ENCODE measurements around the gene EXD3.
"Not testable (repeated sequence)": the region's sequence is repeated elsewhere in the genome, so short reads cannot be mapped to it uniquely, and the experiment has no call there.

EXD3 gene

GRCh38 chr9:137380606-137381005, 42.4 kb downstream of the EXD3 start:
- no peaks in the 10 kb centered on the region for H3K4me1 ChIP-seq (ENCODE audit: low read depth, poor library complexity, severe bottlenecking)
- no peak overlapping the region for H3K9ac ChIP-seq
- TF ChIP-seq, protein P1, sequence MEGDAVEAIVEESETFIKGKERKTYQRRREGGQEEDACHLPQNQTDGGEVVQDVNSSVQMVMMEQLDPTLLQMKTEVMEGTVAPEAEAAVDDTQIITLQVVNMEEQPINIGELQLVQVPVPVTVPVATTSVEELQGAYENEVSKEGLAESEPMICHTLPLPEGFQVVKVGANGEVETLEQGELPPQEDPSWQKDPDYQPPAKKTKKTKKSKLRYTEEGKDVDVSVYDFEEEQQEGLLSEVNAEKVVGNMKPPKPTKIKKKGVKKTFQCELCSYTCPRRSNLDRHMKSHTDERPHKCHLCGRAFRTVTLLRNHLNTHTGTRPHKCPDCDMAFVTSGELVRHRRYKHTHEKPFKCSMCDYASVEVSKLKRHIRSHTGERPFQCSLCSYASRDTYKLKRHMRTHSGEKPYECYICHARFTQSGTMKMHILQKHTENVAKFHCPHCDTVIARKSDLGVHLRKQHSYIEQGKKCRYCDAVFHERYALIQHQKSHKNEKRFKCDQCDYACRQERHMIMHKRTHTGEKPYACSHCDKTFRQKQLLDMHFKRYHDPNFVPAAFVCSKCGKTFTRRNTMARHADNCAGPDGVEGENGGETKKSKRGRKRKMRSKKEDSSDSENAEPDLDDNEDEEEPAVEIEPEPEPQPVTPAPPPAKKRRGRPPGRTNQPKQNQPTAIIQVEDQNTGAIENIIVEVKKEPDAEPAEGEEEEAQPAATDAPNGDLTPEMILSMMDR (conservative IDR thresholded peaks at IDR 0.05; ENCODE audit: low read depth, low read length): no peak
- no peaks in the 10 kb centered on the region for H3K36me3 ChIP-seq (ENCODE audit: insufficient read depth)
- no peak overlapping the region for H2AFZ ChIP-seq (ENCODE audit: low read depth)
- H3K27me3 ChIP-seq (ENCODE audit: insufficient read depth, low read depth): no peaks in the 10 kb centered on the region
- H3K79me2 ChIP-seq (ENCODE audit: insufficient read depth, low read depth): no peaks in the 10 kb centered on the region
- H3K4me3 ChIP-seq (IDR thresholded peaks at IDR 0.05; ENCODE audit: insufficient read depth, low read depth, low read length): no peak overlapping the region
- no peak overlapping the region for H3K27ac ChIP-seq
- H4K20me1 ChIP-seq (ENCODE audit: insufficient read depth): no peaks in the 10 kb centered on the region
- H3K4me2 ChIP-seq: no peak overlapping the region

DNA sequence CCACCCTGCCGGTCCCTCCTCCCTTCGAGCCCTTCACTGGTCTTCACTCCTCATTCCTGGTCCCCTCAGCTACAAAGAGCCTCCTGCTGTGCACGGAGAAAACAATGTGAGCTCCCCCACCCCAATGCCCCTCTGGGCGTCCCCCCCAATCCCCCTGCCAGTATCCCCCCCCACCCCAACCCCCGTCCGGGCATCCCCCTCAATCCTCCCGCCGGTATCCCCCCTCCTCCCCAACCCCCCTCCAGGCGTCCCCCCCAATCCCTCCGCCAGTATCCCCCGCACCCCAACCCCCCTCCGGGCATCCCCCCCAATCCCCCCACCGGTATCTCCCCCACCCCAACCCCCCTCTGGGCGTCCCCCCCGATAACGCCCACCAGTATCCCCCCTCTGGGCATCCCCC, 42.8 kb downstream of the EXD3 start:
- no peak overlapping the region for H3K4me3 ChIP-seq (IDR thresholded peaks at IDR 0.05; ENCODE audit: insufficient read depth, low read depth, low read length)
- no peak overlapping the region for H2AFZ ChIP-seq (ENCODE audit: low read depth)
- H3K27ac ChIP-seq: no peak overlapping the region
- no peak overlapping the region for H3K4me2 ChIP-seq
- TF ChIP-seq, protein P1 (conservative IDR thresholded peaks at IDR 0.05; ENCODE audit: low read depth, low read length): no peak
- no peak overlapping the region for H3K9ac ChIP-seq
- no peaks in the 10 kb centered on the region for H3K27me3 ChIP-seq (ENCODE audit: insufficient read depth, low read depth)
- H3K79me2 ChIP-seq (ENCODE audit: insufficient read depth, low read depth): no peaks in the 10 kb centered on the region
- no peaks in the 10 kb centered on the region for H3K4me1 ChIP-seq (ENCODE audit: low read depth, poor library complexity, severe bottlenecking)
- H4K20me1 ChIP-seq (ENCODE audit: insufficient read depth): no peaks in the 10 kb centered on the region
- no peaks in the 10 kb centered on the region for H3K36me3 ChIP-seq (ENCODE audit: insufficient read depth)

GRCh38 chr9:137379761-137380161, 43.2 kb downstream of the EXD3 start:
- TF ChIP-seq, protein P1 (conservative IDR thresholded peaks at IDR 0.05; ENCODE audit: low read depth, low read length): no peak
- Histone ChIP-seq H3K79me2 (ENCODE audit: insufficient read depth, low read depth) (no peaks in the 10 kb centered on the region), H3K4me1 (ENCODE audit: low read depth, poor library complexity, severe bottlenecking) (no peaks in the 10 kb centered on the region), H3K36me3 (ENCODE audit: insufficient read depth) (no peaks in the 10 kb centered on the region), H3K9ac (no peak overlapping the region), H3K27me3 (ENCODE audit: insufficient read depth, low read depth) (no peaks in the 10 kb centered on the region; the same call in 1 of the 2 replicates), H2AFZ (ENCODE audit: low read depth) (no peak overlapping the region), H4K20me1 (ENCODE audit: insufficient read depth) (no peaks in the 10 kb centered on the region), H3K27ac (no peak overlapping the region), H3K4me3 (IDR thresholded peaks at IDR 0.05; ENCODE audit: insufficient read depth, low read depth, low read length) (no peak overlapping the region), H3K4me2 (no peak overlapping the region)

- not testable (repeated sequence) for H2AFZ ChIP-seq (ENCODE audit: low read depth); H3K4me1 ChIP-seq (ENCODE audit: low read depth, poor library complexity, severe bottlenecking); H3K27me3 ChIP-seq (ENCODE audit: insufficient read depth, low read depth); H3K79me2 ChIP-seq (ENCODE audit: insufficient read depth, low read depth); H3K36me3 ChIP-seq (ENCODE audit: insufficient read depth); H3K4me3 ChIP-seq (IDR thresholded peaks at IDR 0.05; ENCODE audit: insufficient read depth, low read depth, low read length); H3K9ac ChIP-seq; H3K4me2 ChIP-seq; H3K27ac ChIP-seq; H4K20me1 ChIP-seq (ENCODE audit: insufficient read depth)
These were observed 44.1 kb downstream of the EXD3 start for GRCh38 chr9:137378688-137379410.

DNA sequence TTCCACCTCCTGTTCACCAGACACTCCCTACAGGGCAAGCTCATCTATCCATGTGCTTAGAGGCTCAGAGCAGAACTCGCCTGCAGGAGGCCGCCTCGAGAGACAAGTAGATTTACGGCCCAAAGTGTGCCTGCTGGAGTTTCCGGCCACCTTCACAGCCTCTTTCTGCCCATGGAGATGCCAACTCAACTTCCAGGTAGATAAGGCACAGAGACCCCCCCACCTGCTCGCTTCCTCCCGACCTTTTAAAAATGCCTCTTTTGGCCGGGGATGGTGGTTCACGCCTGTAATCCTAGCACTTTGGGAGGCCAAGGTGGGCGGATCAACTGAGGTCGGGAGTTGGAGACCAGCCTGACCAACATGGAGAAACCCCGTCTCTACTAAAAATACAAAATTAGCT, 46.6 kb downstream of the EXD3 start:
- Histone ChIP-seq H3K27ac (no peak overlapping the region), H3K4me2 (no peak overlapping the region), H3K27me3 (ENCODE audit: insufficient read depth, low read depth) (no peaks in the 10 kb centered on the region; the same call in 1 of the 2 replicates), H2AFZ (ENCODE audit: low read depth) (no peak overlapping the region), H3K4me1 (ENCODE audit: low read depth, poor library complexity, severe bottlenecking) (no peaks in the 10 kb centered on the region), H3K4me3 (IDR thresholded peaks at IDR 0.05; ENCODE audit: insufficient read depth, low read depth, low read length) (no peak overlapping the region), H3K79me2 (ENCODE audit: insufficient read depth, low read depth) (no peaks in the 10 kb centered on the region), H3K9ac (no peak overlapping the region), H3K36me3 (ENCODE audit: insufficient read depth) (no peaks in the 10 kb centered on the region), H4K20me1 (ENCODE audit: insufficient read depth) (no peaks in the 10 kb centered on the region)
- TF ChIP-seq, protein P1 (conservative IDR thresholded peaks at IDR 0.05; ENCODE audit: low read depth, low read length): no peak
